Cardiac muscle cell (in vitro differentiated cells and primary cell): Measurements from ENCODE around the gene CASS4. TPM values are rescaled to one million over a fixed set of nuclear protein-coding genes. Genes with fewer than 3 reads are reported as not detected.

ENCODE experiments used
- DNase-seq, 2 donors: peaks; one replicate each; pipeline versions ENCODE4 v3.0.0 to v3.0.0-alpha.2; 2010 to 2017; ENCODE audit warnings: low read depth in 1 of 2, low spot score in 1 of 2
- H3K27ac ChIP-seq: fragments of 200-600 bp; sonication (generic); 2 replicates; pipeline ENCODE4 v1.5.1; 2016
- H3K27me3 ChIP-seq: fragments of 200-600 bp; sonication (generic); 2 replicates; pipeline ENCODE4 v1.6.0; 2016; ENCODE audit warnings: control low read depth
- H3K36me3 ChIP-seq: fragments of 200-600 bp; sonication (generic); 2 replicates; pipeline ENCODE4 v1.5.1; 2016; ENCODE audit warnings: control low read depth
- H3K4me1 ChIP-seq: fragments of 200-600 bp; sonication (generic); 2 replicates; pipeline ENCODE4 v1.8.1; 2017; ENCODE audit warnings: low read depth, mild to moderate bottlenecking, mixed run types
- H3K4me3 ChIP-seq: fragments of 200-600 bp; sonication (generic); 2 replicates; pipeline ENCODE4 v1.5.1; 2016; ENCODE audit warnings: mild to moderate bottlenecking
- H3K9me3 ChIP-seq: fragments of 200-600 bp; sonication (generic); 2 replicates; pipeline ENCODE4 v1.5.1; 2017; ENCODE audit warnings: low read depth, mild to moderate bottlenecking, control low read depth
- CTCF ChIP-seq: IDR thresholded peaks from 2 replicates; pipeline ENCODE4 v1.5.1; 2012; ENCODE audit warnings: low read depth, mild to moderate bottlenecking, low read length
- polyA plus RNA-seq: library from polyadenylated mRNA; unstranded; fragments of >200 nt; fragmentation: Nextera tagmentation; extraction: Ambion mirVana; gene quantifications from 2 replicates; pipeline ENCODE4 v1.2.1, GENCODE V29; 2016
- total RNA-seq: library from RNA; depleted of rRNA; stranded (reverse); fragments of >200 nt; gene quantifications from 2 replicates; pipeline ENCODE4 v1.2.3, GENCODE V29; 2016

Gene CASS4
- total and polyA plus RNA-seq, 2 experiments from 2014 or later = 0.12 TPM; not detected in 1

GRCh38 chr20:56422076-56422823 lies 10.2 kb downstream of the CASS4 start:
- Histone ChIP-seq H3K4me1 (no peaks in the 10 kb centered on the region), H3K27ac (no peak overlapping the region), H3K9me3 (no peaks in the 10 kb centered on the region), H3K27me3 (peaks cover 7% of the 10 kb centered on the region), H3K4me3 (no peak overlapping the region), H3K36me3 (no peaks in the 10 kb centered on the region)
- TF ChIP-seq CTCF = no peak
- DNase-seq = peak in 1 of 2 donors; percentile 79

GRCh38 chr20:56422824-56423189 lies 10.7 kb downstream of the CASS4 start:
- H3K27ac ChIP-seq = no peak overlapping the region
- H3K4me3 ChIP-seq = no peak overlapping the region
- H3K9me3 ChIP-seq = no peaks in the 10 kb centered on the region
- H3K36me3 ChIP-seq = no peaks in the 10 kb centered on the region
- no peaks in the 10 kb centered on the region for H3K4me1 ChIP-seq
- H3K27me3 ChIP-seq = peaks cover 10% of the 10 kb centered on the region
- DNase-seq = peak in 1 of 2 donors; percentile 56
- TF ChIP-seq CTCF = no peak

- Histone ChIP-seq H3K4me1 (no peaks in the 10 kb centered on the region), H3K27ac (no peak overlapping the region), H3K9me3 (no peaks in the 10 kb centered on the region), H3K27me3 (peaks cover 14% of the 10 kb centered on the region), H3K4me3 (no peak overlapping the region), H3K36me3 (no peaks in the 10 kb centered on the region)
- no peak for DNase-seq
- no peak for TF ChIP-seq CTCF
Observed at GRCh38 chr20:56423211-56423610, 11.2 kb downstream of the CASS4 start.

- Histone ChIP-seq H3K4me3 (no peak overlapping the region), H3K4me1 (no peaks in the 10 kb centered on the region), H3K27me3 (peaks cover 14% of the 10 kb centered on the region), H3K36me3 (no peaks in the 10 kb centered on the region), H3K9me3 (no peaks in the 10 kb centered on the region), H3K27ac (no peak overlapping the region)
- no peak for TF ChIP-seq CTCF
- DNase-seq = peak in 1 of 2 donors; percentile 16
Observed at GRCh38 chr20:56423886-56424285, 11.8 kb downstream of the CASS4 start.

GRCh38 chr20:56424931-56425330 lies 12.9 kb downstream of the CASS4 start:
- Histone ChIP-seq H3K4me3 (no peak overlapping the region), H3K9me3 (no peaks in the 10 kb centered on the region), H3K4me1 (no peaks in the 10 kb centered on the region), H3K36me3 (no peaks in the 10 kb centered on the region), H3K27me3 (peaks cover 14% of the 10 kb centered on the region), H3K27ac (no peak overlapping the region)
- no peak for TF ChIP-seq CTCF
- DNase-seq = no peak
